HG03139 (cell line): ENCODE measurements around the gene PZP.
"Not testable (repeated sequence)": the region's sequence is repeated elsewhere in the genome, so short reads cannot be mapped to it uniquely, and the experiment has no call there.

Source experiments
- ATAC-seq: cut with Tn5 transposase; IDR thresholded peaks from one replicate; pipeline ENCODE4 v1.9.1; 2021; ENCODE audit not compliant: unreplicated experiment

Gene PZP

GRCh38 chr12:9208229-9208628 lies at the start of gene PZP:
Gene PZP (minus strand): TSS chr12:9208395. CDS start chr12:9208341, 54 bp downstream.
- no peak for ATAC-seq

GRCh38 chr12:9256758-9257405 lies 48.7 kb upstream of the PZP start:
- no peak for ATAC-seq

- no peak for ATAC-seq
Measured at GRCh38 chr12:9256341-9256740, 48.1 kb upstream of the PZP start.

GRCh38 chr12:9255837-9256236 lies 47.6 kb upstream of the PZP start:
- no peak for ATAC-seq

GRCh38 chr12:9253464-9253863 lies 45.3 kb upstream of the PZP start:
- ATAC-seq, result no peak

- ATAC-seq, result not testable (repeated sequence)
Measured at GRCh38 chr12:9252791-9253190, 44.6 kb upstream of the PZP start.

- no peak for ATAC-seq
Measured at GRCh38 chr12:9252256-9252655, 44.1 kb upstream of the PZP start.

- ATAC-seq, result no peak
Measured at GRCh38 chr12:9248435-9248834, 40.2 kb upstream of the PZP start.

GRCh38 chr12:9244894-9245293 lies 36.7 kb upstream of the PZP start:
- ATAC-seq, result no peak

- ATAC-seq, result no peak
Measured at GRCh38 chr12:9243999-9244649, 35.9 kb upstream of the PZP start.

GRCh38 chr12:9241301-9241700 lies 33.1 kb upstream of the PZP start:
- ATAC-seq, result no peak

GRCh38 chr12:9240776-9241175 lies 32.6 kb upstream of the PZP start:
- ATAC-seq, result no peak

- not testable (repeated sequence) for ATAC-seq
Measured at GRCh38 chr12:9240004-9240635, 31.9 kb upstream of the PZP start.

- no peak for ATAC-seq
Measured at GRCh38 chr12:9237286-9237685, 29.1 kb upstream of the PZP start.

GRCh38 chr12:9235519-9235918 lies 27.3 kb upstream of the PZP start:
- no peak for ATAC-seq

GRCh38 chr12:9227950-9228349 lies 19.8 kb upstream of the PZP start:
- ATAC-seq, result no peak

- ATAC-seq, result no peak
Measured at GRCh38 chr12:9223830-9224229, 15.6 kb upstream of the PZP start.

- ATAC-seq, result no peak
Measured at GRCh38 chr12:9221483-9221882, 13.3 kb upstream of the PZP start.

- ATAC-seq, result not testable (repeated sequence)
Measured at GRCh38 chr12:9221011-9221410, 12.8 kb upstream of the PZP start.

GRCh38 chr12:9214534-9214933 lies 6.3 kb upstream of the PZP start:
- ATAC-seq, result no peak

GRCh38 chr12:9211687-9212086 lies 3.5 kb upstream of the PZP start:
- ATAC-seq, result no peak

GRCh38 chr12:9204380-9204779 lies 3.8 kb downstream of the PZP start:
- no peak for ATAC-seq
